Stimulated activated CD8-positive, alpha-beta memory T cell treated with anti-CD3 and anti-CD28 coated beads, Interleukin-4, amount 100 ng/mL, for 4 hours (primary cell): Measurements from ENCODE around the gene CEP68.
A peak's percentile ranks its signal among the peaks of the same experiment; 100 is the strongest.

ENCODE experiments used
- DNase-seq, 2 donors: peaks; one replicate each; pipeline ENCODE4 v3.0.0-alpha.2; 2020; ENCODE audit warnings: low read depth in 2 of 2, low spot score in 1 of 2

The CEP68 gene

DNA sequence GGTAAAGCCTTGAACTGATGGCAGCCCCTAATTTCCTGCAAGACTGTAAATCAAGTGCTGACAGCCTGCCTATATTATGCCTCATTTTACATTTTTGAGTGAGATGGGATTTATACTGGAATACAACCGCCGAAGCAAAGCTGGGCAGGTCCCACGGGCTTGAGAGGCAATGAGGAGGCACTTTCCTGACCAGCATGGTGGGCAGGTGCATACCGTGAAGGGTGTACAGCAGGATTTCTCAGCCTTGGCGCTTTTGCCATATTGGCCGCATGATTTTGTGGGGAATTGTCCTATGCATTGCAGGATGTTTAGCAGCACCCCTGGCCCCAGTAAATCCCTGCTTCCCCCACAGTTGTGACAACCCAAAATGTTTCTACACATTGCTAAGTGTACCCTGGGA, 22.8 kb downstream of the CEP68 start:
- DNase-seq, result no peak

DNA sequence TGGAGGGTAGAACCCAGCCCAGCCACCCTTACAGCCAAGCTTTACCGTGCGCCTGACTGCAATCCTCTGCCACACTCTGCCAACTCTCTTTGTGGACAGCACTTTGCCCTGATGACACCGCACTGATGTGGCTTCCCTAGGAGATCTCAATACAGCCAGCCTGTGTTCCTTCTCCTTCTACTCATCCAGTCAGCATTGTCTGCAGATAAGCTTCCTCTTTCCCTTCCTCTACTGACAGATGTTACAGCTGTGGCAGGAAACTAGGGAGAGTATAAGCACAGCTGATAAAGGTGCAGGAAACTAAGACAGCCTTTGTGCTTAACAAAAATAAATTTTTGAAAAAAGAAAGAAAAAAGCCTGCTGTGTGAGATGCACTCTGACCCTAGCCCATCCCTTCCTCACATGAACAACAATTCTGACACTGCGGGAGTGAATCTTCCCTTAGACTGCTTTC, 25.0 kb downstream of the CEP68 start:
- DNase-seq, result no peak

DNA sequence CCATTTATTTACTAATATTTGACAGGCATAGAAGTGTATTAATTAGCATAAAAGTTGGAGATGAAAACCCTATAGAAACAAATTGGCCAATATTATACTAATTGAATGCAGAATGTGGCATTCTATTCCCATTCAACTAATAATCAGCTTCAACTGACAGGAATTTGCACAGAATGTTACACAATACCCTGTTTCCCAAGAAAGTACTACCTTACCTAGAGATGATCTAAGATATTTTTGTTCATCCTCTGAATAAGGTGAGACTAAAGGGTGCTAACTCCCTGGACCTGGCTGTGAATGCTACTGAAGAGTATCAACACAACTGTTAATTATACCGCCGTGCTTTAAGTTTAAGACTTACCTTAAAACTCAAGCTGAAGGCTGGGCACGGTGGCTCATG, 28.9 kb downstream of the CEP68 start:
- DNase-seq, result no peak

DNA sequence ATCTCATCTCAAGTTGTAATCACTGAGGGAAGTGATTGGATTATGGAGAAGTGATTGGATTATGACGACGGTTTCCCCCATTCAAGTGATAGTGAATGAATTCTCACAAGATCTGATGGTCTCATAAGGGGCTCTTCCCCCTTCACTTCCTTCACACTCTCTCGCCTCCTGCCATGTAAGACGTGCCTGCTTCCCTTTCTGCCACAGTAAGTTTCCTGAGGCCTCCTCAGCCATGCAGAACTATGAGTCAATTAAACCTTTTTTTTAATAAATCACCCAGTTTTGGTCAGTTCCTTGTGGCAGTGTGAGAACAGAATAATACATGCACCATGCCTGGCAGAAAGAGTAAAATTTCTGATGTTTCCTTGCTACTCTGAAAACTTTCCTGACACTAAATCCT, 36.6 kb downstream of the CEP68 start:
- no peak for DNase-seq

DNA sequence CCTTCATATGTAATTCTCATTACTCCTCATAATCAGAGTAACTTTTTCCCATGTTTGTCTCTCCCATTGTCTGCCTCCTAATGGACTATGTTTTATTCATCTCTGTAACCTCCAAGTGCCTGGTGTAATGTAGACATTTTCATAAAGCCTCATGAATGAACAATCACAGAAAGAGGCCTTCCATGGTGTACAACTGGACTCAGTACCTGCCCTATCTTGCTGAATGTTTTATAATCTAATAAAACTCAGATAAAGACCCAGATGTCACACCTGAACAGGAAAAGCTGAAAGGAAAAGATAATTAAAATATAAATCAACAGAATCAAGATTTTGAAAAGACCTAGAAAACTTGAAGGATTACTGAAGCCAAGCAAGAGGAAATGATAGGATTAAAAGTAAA, 37.0 kb downstream of the CEP68 start:
- no peak for DNase-seq

DNA sequence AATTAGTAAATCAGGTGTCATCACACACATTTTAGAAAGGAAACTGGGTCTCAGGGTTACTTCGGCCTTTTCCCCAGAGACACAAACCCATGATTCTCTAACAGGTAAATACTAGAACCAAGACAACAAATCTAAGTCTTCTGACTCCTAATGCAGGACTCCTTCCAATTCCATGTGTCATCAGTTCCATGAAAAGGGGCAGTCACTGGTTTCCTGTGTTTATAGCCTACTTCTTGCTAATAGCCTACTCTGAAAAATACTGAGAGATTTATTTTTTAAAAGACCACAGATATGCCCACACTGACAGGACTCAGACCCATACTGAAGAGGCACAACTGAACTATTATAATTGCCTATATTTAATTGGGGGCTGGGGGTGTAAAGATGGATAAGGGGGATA, 40.7 kb downstream of the CEP68 start:
- DNase-seq, result no peak

DNA sequence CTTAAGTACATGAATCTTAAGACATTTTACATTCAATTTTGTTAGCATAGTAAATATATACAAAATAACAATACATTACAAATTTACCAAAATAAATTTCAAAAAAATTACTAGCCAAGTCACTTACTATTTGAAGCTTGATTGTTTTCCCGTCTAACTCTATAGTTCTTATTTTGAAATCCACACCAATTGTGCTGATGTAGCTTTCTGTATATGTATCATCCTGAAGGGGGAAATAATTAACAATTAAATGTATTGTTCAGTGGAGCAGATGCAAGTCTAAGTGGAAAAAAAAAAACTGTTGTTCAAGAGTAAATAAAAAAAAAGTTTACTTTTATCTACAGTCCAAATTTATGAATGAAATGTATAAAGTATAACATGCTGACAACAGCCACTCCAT, 41.6 kb downstream of the CEP68 start:
- DNase-seq, result no peak

DNA sequence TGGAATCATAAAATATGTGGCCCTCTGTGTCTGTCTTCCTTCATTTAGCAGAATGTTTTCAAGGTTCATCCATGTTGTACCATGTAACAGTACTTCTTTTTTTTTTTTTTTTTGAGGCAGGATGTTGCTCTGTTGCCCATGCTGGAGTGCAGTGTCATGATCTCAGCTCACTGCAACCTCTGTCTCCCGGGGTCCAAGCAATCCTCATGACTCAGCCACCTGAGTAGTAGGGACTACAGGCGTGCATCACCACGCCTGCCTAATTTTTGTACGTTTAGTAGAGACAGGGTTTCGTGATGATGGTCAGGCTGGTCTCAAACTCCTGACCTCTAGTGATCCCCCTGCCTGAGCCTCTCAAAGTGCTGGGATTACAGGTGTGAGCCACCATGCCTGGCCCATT, 42.5 kb downstream of the CEP68 start:
- DNase-seq, result no peak

DNA sequence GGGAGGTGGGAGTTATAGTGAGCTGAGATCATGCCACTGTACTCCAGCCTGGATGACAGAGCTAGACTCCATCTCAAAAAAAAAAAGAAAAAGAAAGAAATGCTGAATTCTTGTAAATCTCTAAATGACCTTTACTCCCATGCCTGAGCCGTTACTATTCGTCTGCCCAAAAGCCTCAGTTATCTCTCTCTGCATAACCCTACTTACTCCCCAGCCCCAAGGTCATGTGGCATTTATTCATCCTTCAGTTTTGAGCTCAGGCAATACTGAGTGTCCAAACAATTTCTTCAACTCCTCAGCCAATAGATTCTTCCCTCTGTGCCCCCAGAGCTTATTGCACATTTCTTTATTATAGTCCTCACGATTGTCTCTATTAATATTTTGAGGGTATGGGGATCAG, 44.9 kb downstream of the CEP68 start:
- DNase-seq, result no peak

DNA sequence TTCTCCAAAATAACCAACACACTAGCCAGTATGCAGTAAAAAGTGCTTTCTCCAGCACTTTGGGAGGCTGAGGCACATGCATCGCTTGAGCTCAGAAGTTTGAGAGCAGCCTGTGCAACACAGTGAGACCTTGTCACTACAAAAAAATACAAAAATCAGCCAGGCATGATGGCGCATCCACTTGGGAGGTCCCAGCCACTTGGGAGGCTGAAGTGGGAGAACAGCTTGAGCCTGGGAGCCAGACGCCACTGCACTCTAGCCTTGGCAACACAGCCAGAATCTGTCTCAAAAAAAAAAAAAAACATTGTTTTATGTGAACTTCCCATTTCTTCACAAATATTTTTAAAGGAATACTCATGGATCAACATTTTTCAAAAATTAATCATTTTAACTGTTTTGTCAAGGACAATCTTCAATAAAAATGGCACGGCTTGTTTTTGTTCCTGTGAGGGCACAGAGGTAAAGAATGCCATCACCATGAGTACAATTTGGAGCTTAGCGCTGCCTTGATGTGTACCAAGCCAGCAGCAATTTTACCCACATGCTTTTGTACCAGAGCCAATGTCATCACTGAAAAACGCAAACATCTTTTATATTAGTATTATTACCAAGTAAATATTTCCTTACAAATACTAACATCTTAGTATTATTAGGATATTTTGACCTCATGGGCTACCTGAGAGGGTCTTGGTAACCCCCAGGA, 46.9 kb downstream of the CEP68 start:
- DNase-seq, result no peak

DNA sequence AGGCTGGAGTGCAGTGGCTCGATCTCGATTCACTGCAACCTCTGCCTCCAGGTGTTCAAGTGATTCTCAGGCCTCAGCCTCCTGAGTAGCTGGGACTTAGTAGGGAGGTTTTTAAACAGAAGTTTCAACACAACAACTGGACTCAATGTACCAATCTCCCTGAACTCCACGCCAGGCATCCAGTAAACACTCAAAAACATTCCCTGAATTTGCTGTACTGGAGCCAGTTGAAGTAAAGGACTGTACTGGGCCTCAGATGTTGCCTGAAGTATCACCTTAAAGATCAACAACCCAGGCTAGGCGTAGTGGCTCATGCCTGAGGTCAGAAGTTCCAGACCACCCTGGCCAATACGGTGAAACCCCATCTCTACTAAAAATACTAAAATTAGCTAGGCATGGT, 51.3 kb downstream of the CEP68 start:
- no peak for DNase-seq

DNA sequence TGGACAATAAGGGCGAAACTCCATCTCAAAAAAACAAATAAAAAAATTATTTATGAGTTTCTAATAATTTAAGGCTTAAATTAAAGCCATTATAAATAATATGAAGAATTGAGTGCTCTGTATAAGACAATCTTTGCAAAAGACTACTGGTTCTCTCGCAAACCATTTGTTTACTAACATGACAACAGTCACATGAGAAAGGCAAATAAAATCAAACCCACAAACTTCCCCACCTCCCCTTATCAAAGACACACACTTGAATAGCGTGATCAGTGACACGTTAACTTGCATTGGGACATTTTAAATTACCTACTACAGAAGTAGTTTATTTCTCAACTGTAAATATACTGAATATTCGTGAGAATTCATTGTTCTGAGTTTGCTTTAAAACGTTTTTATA, 52.6 kb downstream of the CEP68 start:
- no peak for DNase-seq

DNA sequence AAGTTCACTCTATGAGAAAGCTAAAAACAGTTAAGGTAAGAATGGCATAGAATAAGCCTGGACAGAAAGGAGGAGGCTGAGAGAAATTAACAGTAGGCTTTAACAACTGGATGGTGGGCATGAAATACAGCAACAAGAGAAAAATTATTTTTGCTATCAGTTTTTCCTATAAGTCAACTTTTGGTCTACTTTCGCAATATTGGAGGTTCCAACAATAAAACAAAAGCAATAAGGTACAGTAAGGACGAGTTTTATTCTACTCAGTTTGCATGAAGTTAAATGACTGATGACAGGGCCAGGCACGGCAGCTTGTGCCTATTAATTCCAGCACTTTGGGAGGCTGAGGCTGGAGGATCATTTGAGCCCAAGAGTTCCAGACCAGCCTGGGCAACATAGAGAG, 56.4 kb downstream of the CEP68 start:
- no peak for DNase-seq

DNA sequence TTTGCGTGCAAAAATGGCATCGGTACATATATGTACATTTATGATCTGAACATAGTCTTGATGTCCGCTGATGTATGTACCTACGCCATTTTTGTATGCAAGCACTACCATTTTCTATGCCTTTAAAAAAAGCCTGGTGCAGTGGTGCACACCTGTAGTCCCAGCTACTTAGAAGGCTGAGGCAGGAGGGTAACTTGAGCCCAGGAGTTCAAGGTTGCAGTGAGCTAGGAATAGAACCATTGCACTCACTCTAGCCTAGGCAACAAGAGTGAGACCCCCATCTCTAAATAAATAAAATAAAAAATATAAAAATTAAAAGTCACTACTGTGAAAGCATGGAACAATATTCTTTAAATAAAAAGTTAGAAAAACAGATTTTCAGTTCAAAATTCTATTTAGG, 57.0 kb downstream of the CEP68 start:
- DNase-seq, result no peak

DNA sequence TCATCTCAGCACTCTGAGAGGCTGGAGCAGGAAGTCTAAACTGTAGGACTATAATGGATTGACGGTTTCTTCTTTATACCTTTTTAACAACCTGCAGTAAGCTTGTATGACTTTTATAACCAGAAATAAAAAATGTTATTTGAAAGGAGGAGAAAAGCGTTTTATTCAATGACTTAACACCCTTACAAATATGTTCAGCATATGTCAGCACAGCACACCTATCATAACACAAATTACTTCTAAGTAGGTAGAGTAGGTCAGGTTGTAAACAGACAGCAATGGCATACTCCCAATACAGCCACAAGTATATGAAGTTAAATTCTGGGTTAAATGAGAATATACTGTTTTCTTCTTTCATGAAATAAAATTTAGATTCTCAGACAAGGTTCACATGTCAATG, 57.6 kb downstream of the CEP68 start:
- no peak for DNase-seq

DNA sequence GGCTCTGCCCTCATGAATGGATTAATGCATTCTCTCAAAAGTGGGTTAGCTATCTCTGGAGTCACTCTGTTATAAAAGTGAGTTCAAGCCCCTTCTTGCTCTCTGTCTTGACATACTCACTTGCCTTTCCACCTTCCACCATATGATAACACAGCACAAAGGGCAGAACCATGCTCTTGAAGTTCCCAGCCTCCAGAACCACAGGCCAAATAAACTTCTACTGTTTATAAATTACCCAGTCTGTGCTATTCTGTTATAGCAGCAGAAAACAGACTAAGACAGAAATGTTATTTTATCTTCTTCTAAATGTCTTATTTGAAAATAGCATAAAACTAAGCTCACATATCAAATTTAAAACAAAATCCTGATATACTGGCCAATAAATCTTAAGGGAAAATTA, 58.7 kb downstream of the CEP68 start:
- no peak for DNase-seq

DNA sequence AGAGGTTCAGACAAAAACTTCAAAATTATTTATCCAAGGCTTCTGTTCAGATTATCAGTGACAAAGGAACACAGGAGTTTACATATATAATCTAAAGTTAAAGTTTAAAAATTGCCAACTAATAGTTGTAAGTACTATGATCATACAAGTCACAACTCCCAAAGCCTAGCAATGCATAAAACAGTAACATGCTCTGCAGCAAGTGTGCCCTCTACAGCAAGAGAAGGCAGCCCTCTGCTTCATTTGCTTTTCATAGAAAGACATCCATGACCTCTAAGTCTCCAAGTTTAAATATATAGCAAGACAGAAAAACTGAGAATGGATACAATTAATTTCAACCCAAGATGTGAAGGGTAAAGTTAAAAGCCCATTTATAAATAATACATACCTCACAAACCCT, 60.4 kb downstream of the CEP68 start:
- no peak for DNase-seq

DNA sequence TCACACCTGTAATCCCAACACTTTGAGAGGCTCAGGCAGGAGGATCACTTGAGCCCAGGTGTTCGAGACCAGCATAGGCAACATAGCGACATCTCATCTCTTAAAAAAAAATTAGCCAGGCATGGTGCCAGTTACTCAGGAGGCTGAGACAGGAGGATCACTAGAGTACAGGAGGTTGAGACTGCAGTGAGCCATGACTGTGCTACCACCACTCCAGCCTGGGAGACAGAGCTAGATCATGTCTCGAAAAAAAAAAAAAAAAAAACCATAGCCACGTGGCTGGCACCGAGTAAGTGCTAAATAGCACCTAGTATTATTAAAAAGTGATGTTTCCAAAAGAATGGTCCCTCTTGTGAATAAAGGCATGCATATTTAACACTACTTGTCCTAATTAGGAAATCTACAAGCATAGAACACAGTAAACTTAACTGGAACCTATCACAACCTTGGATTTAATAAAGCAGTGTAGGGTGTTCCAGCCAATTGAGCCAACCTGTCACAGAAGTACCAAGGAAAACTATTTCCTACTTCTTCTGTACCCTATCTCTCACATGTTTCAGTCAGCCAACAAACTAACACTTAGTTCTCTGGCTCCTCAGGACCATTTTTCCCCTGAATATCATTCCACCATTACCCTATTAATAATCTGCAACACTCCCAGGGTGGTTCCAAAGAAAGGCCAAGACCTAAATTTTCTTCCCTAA, 64.9 kb downstream of the CEP68 start:
- DNase-seq, result no peak

DNA sequence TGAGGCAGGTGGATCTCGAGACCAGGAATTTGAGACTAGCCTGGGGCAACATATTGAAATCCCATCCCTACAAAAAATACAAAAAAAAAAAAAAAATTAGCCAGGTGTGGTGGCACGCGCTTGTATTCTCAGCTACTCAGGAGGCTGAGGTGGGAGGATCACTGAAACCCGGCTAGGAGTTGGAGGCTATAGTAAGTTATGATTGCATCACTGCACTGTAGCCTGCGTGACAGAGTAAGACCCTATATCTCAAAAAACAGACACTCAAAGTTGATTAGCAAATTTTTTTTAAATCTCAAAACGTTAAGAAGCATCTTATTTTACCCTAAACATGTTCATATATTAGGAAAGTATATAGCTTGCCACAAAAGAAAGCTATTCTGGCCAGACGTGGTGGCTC, 66.1 kb downstream of the CEP68 start:
- DNase-seq, result no peak

DNA sequence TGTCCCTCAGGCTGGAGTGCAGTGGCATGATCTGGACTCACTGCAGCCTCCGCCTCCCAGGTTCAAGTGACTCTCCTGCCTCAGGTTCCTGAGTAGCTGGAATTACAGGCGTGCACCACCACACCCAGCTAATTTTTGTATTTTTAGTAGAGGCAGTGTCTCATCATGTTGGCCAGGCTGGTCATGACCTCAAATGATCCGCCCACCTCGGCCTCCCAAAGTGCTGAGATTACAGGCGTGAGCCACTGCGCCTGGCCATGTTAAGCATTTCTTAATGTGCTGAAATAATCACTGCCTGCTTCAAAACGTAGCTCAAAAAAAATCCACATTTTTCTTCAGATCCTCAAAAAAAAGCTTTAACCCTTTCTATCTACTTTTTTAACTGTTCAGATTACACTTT, 69.2 kb downstream of the CEP68 start:
- peak in 1 of 2 donors; percentile 4 for DNase-seq

DNA sequence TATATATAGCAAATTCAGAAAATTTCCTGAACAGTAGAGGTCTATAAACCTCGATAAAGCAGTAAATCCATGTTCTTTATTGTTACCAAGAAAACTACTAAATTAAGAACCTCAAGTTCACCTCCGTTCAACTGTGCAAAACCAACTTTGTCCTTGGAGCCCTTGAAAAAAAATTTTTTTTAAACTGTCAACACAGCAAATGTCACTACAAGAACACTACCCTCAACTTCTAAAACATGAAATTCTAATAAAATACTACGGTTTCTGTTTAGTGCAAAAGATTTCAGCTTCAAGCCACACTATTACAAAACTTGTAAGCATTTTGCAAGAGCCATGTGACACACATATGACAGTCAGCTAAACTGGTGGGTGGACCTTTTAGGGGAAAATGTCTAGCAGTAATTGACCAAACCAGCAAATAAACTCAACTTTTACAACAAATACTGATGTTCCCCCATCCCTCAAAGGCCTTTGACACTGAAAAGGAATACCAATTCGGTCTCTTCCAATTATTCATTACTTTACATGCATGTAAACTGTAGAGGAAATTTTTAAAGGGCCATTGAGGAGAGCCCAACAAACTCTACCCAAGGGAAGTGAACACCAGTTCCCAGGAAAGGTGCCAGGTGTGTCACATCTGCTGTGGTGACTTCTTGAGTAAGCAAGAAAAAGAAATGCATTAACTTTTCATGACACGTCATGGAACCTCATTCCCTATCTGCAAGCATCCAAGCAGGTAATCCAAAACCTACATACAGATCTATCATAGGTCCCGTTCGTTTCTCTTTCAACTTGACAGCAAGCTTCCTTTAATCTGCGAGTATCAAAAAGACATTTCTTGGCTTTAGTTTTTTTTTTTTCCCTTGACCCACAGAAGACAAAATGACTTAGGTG, 72.3 kb downstream of the CEP68 start:
- DNase-seq, result no peak

DNA sequence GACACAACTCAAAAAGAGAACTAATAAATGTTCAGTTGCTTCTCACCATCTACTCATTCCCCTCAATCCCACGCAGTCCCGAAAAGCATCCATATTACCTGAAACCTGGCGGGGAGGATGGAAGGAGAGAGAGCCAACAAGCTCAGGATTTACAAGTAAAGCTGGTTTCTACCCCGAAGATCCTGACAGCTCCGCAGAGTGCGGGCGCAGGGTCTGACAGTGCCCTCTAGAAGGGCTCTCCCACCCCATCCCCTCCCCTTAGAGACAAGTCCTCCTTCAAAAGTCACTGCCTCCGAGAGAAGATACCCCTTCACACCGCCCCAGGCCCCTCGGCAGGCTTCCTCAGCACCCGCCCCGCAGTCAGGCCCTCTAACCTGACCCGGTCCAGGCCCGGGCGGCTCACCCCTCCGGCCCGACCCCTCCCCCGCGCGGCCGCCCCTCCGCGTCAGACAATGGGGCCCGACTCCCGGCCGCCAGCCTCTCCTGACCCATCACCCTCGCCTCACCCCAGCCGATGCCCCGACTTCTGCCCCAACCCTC, 73.1 kb downstream of the CEP68 start:
- DNase-seq, result no peak
